ENCODE measurements around the gene HOXB1.

DNA sequence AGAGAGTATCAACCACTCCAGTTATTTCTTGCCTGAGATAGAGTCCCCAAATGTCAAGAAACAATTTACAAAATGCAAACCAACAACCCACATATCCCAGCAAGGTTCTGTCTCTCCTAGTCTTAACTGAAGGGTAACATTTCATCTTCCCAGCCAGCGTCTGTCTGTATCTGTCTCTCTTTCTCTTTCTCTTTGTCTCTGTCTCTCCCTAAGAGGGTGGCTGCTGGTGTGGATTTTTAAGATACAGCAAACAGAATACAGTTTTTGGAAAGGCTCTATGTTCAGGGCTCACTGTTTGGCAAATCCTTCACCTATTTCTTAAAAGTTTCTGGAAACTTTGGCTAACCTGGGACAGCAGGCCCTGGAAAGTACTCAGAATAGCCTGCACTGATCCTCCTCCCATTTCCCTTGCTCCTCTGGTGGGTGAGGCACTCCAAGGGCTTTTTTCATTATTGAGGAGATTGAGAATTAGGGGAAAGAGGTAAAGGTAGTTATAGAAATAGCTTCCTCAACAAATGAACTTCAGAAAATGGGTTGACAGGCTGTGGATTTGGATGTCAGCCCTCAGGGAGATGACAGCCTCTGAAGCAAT, 41.1 kb upstream of the HOXB1 start:
- TF ChIP-seq, protein P1, sequence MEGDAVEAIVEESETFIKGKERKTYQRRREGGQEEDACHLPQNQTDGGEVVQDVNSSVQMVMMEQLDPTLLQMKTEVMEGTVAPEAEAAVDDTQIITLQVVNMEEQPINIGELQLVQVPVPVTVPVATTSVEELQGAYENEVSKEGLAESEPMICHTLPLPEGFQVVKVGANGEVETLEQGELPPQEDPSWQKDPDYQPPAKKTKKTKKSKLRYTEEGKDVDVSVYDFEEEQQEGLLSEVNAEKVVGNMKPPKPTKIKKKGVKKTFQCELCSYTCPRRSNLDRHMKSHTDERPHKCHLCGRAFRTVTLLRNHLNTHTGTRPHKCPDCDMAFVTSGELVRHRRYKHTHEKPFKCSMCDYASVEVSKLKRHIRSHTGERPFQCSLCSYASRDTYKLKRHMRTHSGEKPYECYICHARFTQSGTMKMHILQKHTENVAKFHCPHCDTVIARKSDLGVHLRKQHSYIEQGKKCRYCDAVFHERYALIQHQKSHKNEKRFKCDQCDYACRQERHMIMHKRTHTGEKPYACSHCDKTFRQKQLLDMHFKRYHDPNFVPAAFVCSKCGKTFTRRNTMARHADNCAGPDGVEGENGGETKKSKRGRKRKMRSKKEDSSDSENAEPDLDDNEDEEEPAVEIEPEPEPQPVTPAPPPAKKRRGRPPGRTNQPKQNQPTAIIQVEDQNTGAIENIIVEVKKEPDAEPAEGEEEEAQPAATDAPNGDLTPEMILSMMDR (IDR thresholded peaks at IDR 0.05) = no peak
- no peak; the same call in 1 of the 2 replicates for TF ChIP-seq POLR2AphosphoS5 (IDR thresholded peaks at IDR 0.05; ENCODE audit: low read depth, low read length)
